WTC11 (cell line): ENCODE results near the gene PAQR3.

Experiments used
- E2F1 ChIP-seq: sonication (generic); formaldehyde crosslinking; IDR thresholded peaks from 2 replicates; pipeline ENCODE4 v1.8.0; 2022; ENCODE audit warnings: mild to moderate bottlenecking, missing genetic modification reagents
- MLX ChIP-seq: sonication (generic); formaldehyde crosslinking; IDR thresholded peaks from 2 replicates; pipeline ENCODE4 v1.8.1; 2023; ENCODE audit warnings: mild to moderate bottlenecking, missing genetic modification reagents, moderate library complexity
- NR2C2 ChIP-seq: sonication (generic); formaldehyde crosslinking; IDR thresholded peaks from 2 replicates; pipeline ENCODE4 v1.8.0; 2022; ENCODE audit warnings: mild to moderate bottlenecking, missing genetic modification reagents
- NR3C1 ChIP-seq: sonication (generic); formaldehyde crosslinking; conservative IDR thresholded peaks from 2 replicates; pipeline ENCODE4 v1.8.1; 2023; ENCODE audit warnings: low read depth, mild to moderate bottlenecking, missing genetic modification reagents
- TEAD1 ChIP-seq: sonication (generic); formaldehyde crosslinking; IDR thresholded peaks from 2 replicates; pipeline ENCODE4 v1.8.0; 2022; ENCODE audit warnings: mild to moderate bottlenecking, missing genetic modification reagents
- USF2 ChIP-seq: sonication (generic); formaldehyde crosslinking; IDR thresholded peaks from 2 replicates; pipeline ENCODE4 v1.8.1; 2023; ENCODE audit warnings: mild to moderate bottlenecking, missing genetic modification reagents, moderate library complexity
- TF ChIP-seq, protein P1 (sequence below): fragments of 200-600 bp; IDR thresholded peaks from 2 replicates; pipeline ENCODE4 v1.8.0; 2022; ENCODE audit warnings: antibody characterized with exemption

GRCh38 chr4:78956975-78957374, 17.7 kb upstream of the PAQR3 start:
- TF ChIP-seq, protein P1, sequence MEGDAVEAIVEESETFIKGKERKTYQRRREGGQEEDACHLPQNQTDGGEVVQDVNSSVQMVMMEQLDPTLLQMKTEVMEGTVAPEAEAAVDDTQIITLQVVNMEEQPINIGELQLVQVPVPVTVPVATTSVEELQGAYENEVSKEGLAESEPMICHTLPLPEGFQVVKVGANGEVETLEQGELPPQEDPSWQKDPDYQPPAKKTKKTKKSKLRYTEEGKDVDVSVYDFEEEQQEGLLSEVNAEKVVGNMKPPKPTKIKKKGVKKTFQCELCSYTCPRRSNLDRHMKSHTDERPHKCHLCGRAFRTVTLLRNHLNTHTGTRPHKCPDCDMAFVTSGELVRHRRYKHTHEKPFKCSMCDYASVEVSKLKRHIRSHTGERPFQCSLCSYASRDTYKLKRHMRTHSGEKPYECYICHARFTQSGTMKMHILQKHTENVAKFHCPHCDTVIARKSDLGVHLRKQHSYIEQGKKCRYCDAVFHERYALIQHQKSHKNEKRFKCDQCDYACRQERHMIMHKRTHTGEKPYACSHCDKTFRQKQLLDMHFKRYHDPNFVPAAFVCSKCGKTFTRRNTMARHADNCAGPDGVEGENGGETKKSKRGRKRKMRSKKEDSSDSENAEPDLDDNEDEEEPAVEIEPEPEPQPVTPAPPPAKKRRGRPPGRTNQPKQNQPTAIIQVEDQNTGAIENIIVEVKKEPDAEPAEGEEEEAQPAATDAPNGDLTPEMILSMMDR = no peak
- TF ChIP-seq E2F1 (CRISPR knock-in tag) (no peak), NR2C2 (CRISPR knock-in tag) (no peak), TEAD1 (CRISPR knock-in tag) (no peak), NR3C1 (CRISPR knock-in tag) (no peak), USF2 (no peak), MLX (CRISPR knock-in tag) (no peak)
